Breast epithelium (tissue), 4 donors: ENCODE data around the gene MPRIP. TPM values are rescaled to one million over a fixed set of nuclear protein-coding genes. Genes with fewer than 3 reads are reported as not detected.

Source experiments
- DNase-seq, 2 donors: peaks; one replicate each; pipeline ENCODE4 v3.0.0-alpha.2; 2019; ENCODE audit warnings: low spot score in 2 of 2
- H3K27ac ChIP-seq, 2 donors: fragments of 200-600 bp; sonication (generic) in 1 of 2; one replicate each; pipeline ENCODE4 v1.5.1; 2016 to 2019; ENCODE audit warnings: mild to moderate bottlenecking in 1 of 2
- H3K27me3 ChIP-seq, 2 donors: fragments of 200-600 bp; sonication (generic) in 1 of 2; one replicate each; pipeline versions ENCODE4 v1.5.1 to v1.6.0; 2017 to 2019; ENCODE audit warnings: control low read depth in 1 of 2, mild to moderate bottlenecking in 1 of 2
- H3K36me3 ChIP-seq: fragments of 200-600 bp; one replicate; pipeline ENCODE4 v1.5.1; 2019
- H3K4me1 ChIP-seq, 2 donors: fragments of 200-600 bp; sonication (generic); one replicate each; pipeline ENCODE4 v1.5.1; 2016 to 2019; ENCODE audit warnings: control low read depth in 1 of 2
- H3K4me3 ChIP-seq, 3 donors: fragments of 200-600 bp; sonication (generic); 1 replicate in 2 of 3; 2 replicates in 1 of 3; pipeline ENCODE4 v1.5.1; 2016 to 2019; ENCODE audit warnings: mild to moderate bottlenecking in 3 of 3, moderate library complexity in 2 of 3
- H3K9me3 ChIP-seq, 2 donors: fragments of 200-600 bp; sonication (generic) in 1 of 2; one replicate each; pipeline ENCODE4 v1.5.1; 2016 to 2019; ENCODE audit warnings: control low read depth in 1 of 2
- POLR2A ChIP-seq: fragments of 450-650 bp; IDR thresholded peaks from one replicate; pipeline ENCODE4 v1.6.1; 2016; ENCODE audit warnings: antibody characterized with exemption, mild to moderate bottlenecking, moderate library complexity
- POLR2AphosphoS5 ChIP-seq, 3 donors: sonication (generic); formaldehyde crosslinking; IDR thresholded peaks; one replicate each; pipeline ENCODE4 v1.6.1; 2017; ENCODE audit warnings: antibody characterized with exemption in 3 of 3
- intact Hi-C: fragments of 100-400 bp; cut with DNase I; formaldehyde crosslinking; loops from one replicate; pipeline ENCODE4 v1.15.1; 2023; ENCODE audit warnings: low total_unique reads
- total RNA-seq, 3 donors: library from RNA; depleted of rRNA; stranded (reverse); fragments of >200 nt; gene quantifications; one replicate each; pipeline ENCODE4 v1.1.0, GENCODE V29; 2016
- TF ChIP-seq, protein P1 (sequence below), 3 donors: fragments of 450-650 bp; IDR thresholded peaks; one replicate each; pipeline ENCODE4 v1.5.1; 2016 to 2017; ENCODE audit warnings: antibody characterized with exemption in 3 of 3, mild to moderate bottlenecking in 3 of 3, moderate library complexity in 3 of 3

MPRIP gene
- total RNA-seq, 3 donors from 2014 or later: 93.1 to 136 (median 124) TPM

- DNase-seq: no peak
- Histone ChIP-seq H3K9me3 (no peaks in the 10 kb centered on the region), H3K4me3 (no peak overlapping the region), H3K36me3 (no peaks in the 10 kb centered on the region), H3K27ac (no peak overlapping the region), H3K4me1 (no peaks in the 10 kb centered on the region), H3K27me3 (no peaks in the 10 kb centered on the region)
- no peak for TF ChIP-seq POLR2AphosphoS5 (IDR thresholded peaks at IDR 0.05)
- TF ChIP-seq, protein P1, sequence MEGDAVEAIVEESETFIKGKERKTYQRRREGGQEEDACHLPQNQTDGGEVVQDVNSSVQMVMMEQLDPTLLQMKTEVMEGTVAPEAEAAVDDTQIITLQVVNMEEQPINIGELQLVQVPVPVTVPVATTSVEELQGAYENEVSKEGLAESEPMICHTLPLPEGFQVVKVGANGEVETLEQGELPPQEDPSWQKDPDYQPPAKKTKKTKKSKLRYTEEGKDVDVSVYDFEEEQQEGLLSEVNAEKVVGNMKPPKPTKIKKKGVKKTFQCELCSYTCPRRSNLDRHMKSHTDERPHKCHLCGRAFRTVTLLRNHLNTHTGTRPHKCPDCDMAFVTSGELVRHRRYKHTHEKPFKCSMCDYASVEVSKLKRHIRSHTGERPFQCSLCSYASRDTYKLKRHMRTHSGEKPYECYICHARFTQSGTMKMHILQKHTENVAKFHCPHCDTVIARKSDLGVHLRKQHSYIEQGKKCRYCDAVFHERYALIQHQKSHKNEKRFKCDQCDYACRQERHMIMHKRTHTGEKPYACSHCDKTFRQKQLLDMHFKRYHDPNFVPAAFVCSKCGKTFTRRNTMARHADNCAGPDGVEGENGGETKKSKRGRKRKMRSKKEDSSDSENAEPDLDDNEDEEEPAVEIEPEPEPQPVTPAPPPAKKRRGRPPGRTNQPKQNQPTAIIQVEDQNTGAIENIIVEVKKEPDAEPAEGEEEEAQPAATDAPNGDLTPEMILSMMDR (IDR thresholded peaks at IDR 0.05): no peak
- no peak for TF ChIP-seq POLR2A
- intact Hi-C loops: no loop called here
Observed at GRCh38 chr17:17198281-17198680, 156.0 kb downstream of the MPRIP start.

- Histone ChIP-seq H3K4me3 (no peak overlapping the region), H3K27ac (no peak overlapping the region), H3K36me3 (no peaks in the 10 kb centered on the region), H3K4me1 (peaks cover 5 to 15% of the 10 kb centered on the region in 2 donors), H3K27me3 (no peaks in the 10 kb centered on the region), H3K9me3 (no peaks in the 10 kb centered on the region)
- no peak for DNase-seq
- intact Hi-C loops: no loop called here
- TF ChIP-seq, protein P1 (IDR thresholded peaks at IDR 0.05): no peak
- TF ChIP-seq POLR2A (no peak), POLR2AphosphoS5 (IDR thresholded peaks at IDR 0.05) (no peak)
Observed at GRCh38 chr17:17200311-17200710, 158.1 kb downstream of the MPRIP start.

- peaks cover 5 to 19% of the 10 kb centered on the region in 2 donors for H3K4me1 ChIP-seq
- no peaks in the 10 kb centered on the region for H3K27me3 ChIP-seq
- DNase-seq: no peak
- H3K36me3 ChIP-seq: no peaks in the 10 kb centered on the region
- intact Hi-C loops: no loop called here
- no peak overlapping the region for H3K4me3 ChIP-seq
- TF ChIP-seq POLR2AphosphoS5 (IDR thresholded peaks at IDR 0.05): no peak
- TF ChIP-seq POLR2A: no peak
- TF ChIP-seq, protein P1 (IDR thresholded peaks at IDR 0.05): no peak
- H3K9me3 ChIP-seq: no peaks in the 10 kb centered on the region
- no peak overlapping the region for H3K27ac ChIP-seq
Observed at GRCh38 chr17:17200831-17201230, 158.6 kb downstream of the MPRIP start.

DNA sequence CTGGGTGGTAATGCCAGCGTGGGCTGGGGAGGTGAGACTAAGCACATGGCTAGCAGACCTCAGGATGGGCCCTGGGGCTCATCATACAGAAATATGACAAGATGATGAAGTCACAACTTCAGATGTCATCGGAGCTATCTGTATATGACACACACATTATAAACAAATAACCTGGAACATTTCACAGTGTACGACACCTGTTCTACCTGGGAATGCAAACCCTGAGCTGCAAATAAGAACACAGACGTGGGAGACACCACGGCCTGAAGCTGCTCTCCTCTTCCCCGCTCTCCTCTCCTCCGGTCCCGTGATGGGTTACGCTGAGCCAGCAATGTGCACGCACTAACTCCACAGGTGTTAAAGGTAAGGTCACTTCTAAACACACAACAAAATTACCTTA, 159.0 kb downstream of the MPRIP start:
- H3K27ac ChIP-seq: no peak overlapping the region
- peaks cover 5 to 19% of the 10 kb centered on the region in 2 donors for H3K4me1 ChIP-seq
- no peaks in the 10 kb centered on the region for H3K9me3 ChIP-seq

DNA sequence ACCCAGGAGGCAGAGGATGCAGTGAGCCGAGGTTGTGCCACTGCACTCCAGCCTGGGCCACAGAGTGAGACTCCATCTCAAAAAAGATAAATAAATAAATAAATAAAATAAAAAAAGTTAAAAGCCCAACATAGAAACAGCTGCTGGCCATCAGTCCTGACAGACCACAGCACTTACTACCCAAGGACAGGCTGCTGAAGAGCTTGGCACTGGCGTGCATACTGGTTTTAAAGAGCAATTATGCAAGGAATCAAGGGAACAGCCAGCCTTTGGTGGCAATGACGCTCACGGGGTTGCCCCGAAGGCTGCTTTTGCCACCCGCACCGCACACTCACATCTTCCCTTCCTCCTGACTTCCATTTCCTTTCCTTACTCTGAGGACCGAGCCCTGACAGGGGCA, 159.7 kb downstream of the MPRIP start:
- no peak overlapping the region for H3K4me3 ChIP-seq
- DNase-seq: no peak
- H3K9me3 ChIP-seq: no peaks in the 10 kb centered on the region
- TF ChIP-seq POLR2AphosphoS5 (IDR thresholded peaks at IDR 0.05): no peak
- TF ChIP-seq, protein P1 (IDR thresholded peaks at IDR 0.05): no peak
- TF ChIP-seq POLR2A: no peak
- H3K27ac ChIP-seq: no peak overlapping the region
- H3K36me3 ChIP-seq: no peaks in the 10 kb centered on the region
- no peaks in the 10 kb centered on the region for H3K27me3 ChIP-seq
- intact Hi-C loops: no loop called here
- peaks cover 8 to 19% of the 10 kb centered on the region in 2 donors for H3K4me1 ChIP-seq

More for the DNA sequence above, 159.0 kb downstream of the MPRIP start:
- DNase-seq: no peak
- TF ChIP-seq POLR2AphosphoS5 (IDR thresholded peaks at IDR 0.05): no peak
- no peak for TF ChIP-seq POLR2A
- TF ChIP-seq, protein P1 (IDR thresholded peaks at IDR 0.05): no peak
- intact Hi-C loops: no loop called here
- no peaks in the 10 kb centered on the region for H3K27me3 ChIP-seq
- no peak overlapping the region for H3K4me3 ChIP-seq
- H3K36me3 ChIP-seq: no peaks in the 10 kb centered on the region
